Astrocyte (in vitro differentiated cells and primary cell): ENCODE measurements around the gene PNPLA7. TPM values are rescaled to one million over a fixed set of nuclear protein-coding genes. Genes with fewer than 3 reads are reported as not detected.

ENCODE experiments used
- DNase-seq: peaks from one replicate; pipeline ENCODE4 v3.0.0-alpha.2; 2010; ENCODE audit warnings: low read depth
- FAIRE-seq: peaks from 2 replicates; lab custom pipeline; 2011; peaks lifted over from hg19 to GRCh38; lab: Jason Lieb, UNC
- H2AFZ ChIP-seq: 2 replicates; pipeline ENCODE4 v1.6.0; 2012; ENCODE audit warnings: low read depth, low read length, inconsistent platforms
- H3K27ac ChIP-seq: 2 replicates; pipeline ENCODE4 v1.5.1; 2011; ENCODE audit warnings: low read depth, low read length, inconsistent platforms
- H3K27me3 ChIP-seq: 2 replicates; pipeline ENCODE4 v1.6.0; 2011; ENCODE audit warnings: low read length, inconsistent platforms; ENCODE audit not compliant: insufficient read depth
- H3K36me3 ChIP-seq: 2 replicates; pipeline ENCODE4 v1.5.1; 2011; ENCODE audit warnings: low read length, inconsistent platforms; ENCODE audit not compliant: insufficient read depth
- H3K4me1 ChIP-seq: 2 replicates; pipeline ENCODE4 v1.5.1; 2011; ENCODE audit warnings: low read length, inconsistent platforms; ENCODE audit not compliant: insufficient read depth
- H3K4me2 ChIP-seq: 2 replicates; pipeline ENCODE4 v1.6.0; 2012; ENCODE audit warnings: low read length, inconsistent platforms
- H3K4me3 ChIP-seq: 2 replicates; pipeline ENCODE4 v1.5.1; 2011; ENCODE audit warnings: low read depth, mild to moderate bottlenecking, low read length, inconsistent platforms; ENCODE audit not compliant: insufficient read depth
- H3K79me2 ChIP-seq: 2 replicates; pipeline ENCODE4 v1.6.0; 2012; ENCODE audit warnings: mild to moderate bottlenecking, low read length, inconsistent platforms; ENCODE audit not compliant: insufficient read depth
- H3K9ac ChIP-seq: 2 replicates; pipeline ENCODE4 v1.6.0; 2012; ENCODE audit warnings: mild to moderate bottlenecking, low read length, inconsistent platforms
- H3K9me3 ChIP-seq: 2 replicates; pipeline ENCODE4 v1.5.1; 2012; ENCODE audit warnings: low read depth, mild to moderate bottlenecking, low read length, inconsistent platforms; ENCODE audit not compliant: insufficient read depth
- H4K20me1 ChIP-seq: 2 replicates; pipeline ENCODE4 v1.6.0; 2012; ENCODE audit warnings: low read length, inconsistent platforms; ENCODE audit not compliant: insufficient read depth
- H3K27ac Mint-ChIP-seq: one replicate; pipeline ENCODE4 v1.8.0; 2021; ENCODE audit warnings: mild to moderate bottlenecking, mixed read lengths; ENCODE audit not compliant: unreplicated experiment
- H3K27me3 Mint-ChIP-seq: one replicate; pipeline ENCODE4 v1.8.0; 2021; ENCODE audit warnings: low read depth, mixed read lengths; ENCODE audit not compliant: unreplicated experiment
- H3K36me3 Mint-ChIP-seq: one replicate; pipeline ENCODE4 v1.8.0; 2021; ENCODE audit warnings: low read depth, mixed read lengths; ENCODE audit not compliant: unreplicated experiment
- H3K4me1 Mint-ChIP-seq: one replicate; pipeline ENCODE4 v1.8.0; 2021; ENCODE audit warnings: low read depth, mixed read lengths; ENCODE audit not compliant: unreplicated experiment
- H3K4me3 Mint-ChIP-seq: one replicate; pipeline ENCODE4 v1.8.0; 2021; ENCODE audit warnings: mild to moderate bottlenecking, moderate library complexity, mixed read lengths; ENCODE audit not compliant: unreplicated experiment
- H3K9me3 Mint-ChIP-seq: one replicate; pipeline ENCODE4 v1.8.0; 2021; ENCODE audit warnings: mild to moderate bottlenecking, mixed read lengths; ENCODE audit not compliant: unreplicated experiment
- EZH2 ChIP-seq: IDR thresholded peaks from 2 replicates; pipeline ENCODE4 v1.6.1; 2012; ENCODE audit warnings: mild to moderate bottlenecking, low read length, inconsistent platforms; ENCODE audit not compliant: insufficient read depth
- total RNA-seq: library from RNA; stranded (reverse); gene quantifications from 2 replicates; pipeline ENCODE4 v1.2.1, GENCODE V29; 2021
- TF ChIP-seq, protein P1 (sequence below): IDR thresholded peaks from 2 replicates; pipeline ENCODE4 v1.5.1; 2011; ENCODE audit warnings: low read depth, mild to moderate bottlenecking, inconsistent platforms, low read length, moderate library complexity; ENCODE audit not compliant: insufficient read depth

Gene PNPLA7
- total RNA-seq, 1 donor from 2014 or later, result 2.6 TPM

DNA sequence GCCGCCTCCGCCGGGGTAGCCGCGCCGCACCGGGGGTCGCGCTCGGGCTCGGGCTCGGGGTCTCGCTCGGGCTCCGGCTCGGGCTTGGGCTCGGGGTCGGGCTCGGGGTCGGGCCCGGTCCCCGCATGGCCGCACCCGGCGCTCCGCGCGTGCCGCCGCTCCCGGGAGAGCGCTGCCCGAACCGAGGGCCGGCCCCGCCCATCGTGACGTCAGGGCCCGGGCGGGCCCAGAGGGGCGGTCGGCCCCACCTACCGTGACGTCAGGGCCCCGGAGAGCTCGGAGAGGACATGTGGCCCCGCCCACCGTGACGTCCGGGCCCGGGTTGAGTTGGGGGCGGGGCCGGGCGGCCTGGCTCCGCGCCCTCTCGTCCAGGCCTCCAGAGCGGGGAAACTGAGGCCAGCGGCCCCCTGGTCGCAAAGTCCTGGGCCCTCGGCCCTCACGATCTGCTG, 91.0 kb downstream of the PNPLA7 start, which contains the start of gene NSMF:
Gene NSMF, minus strand, starts transcription at position 183 of the 449 bp plus-strand sequence. CDS start 232 bp downstream, outside the sequence.
- H3K27ac ChIP-seq, result peak within 1 kb of the TSS; percentile 48
- H2AFZ ChIP-seq, result peak within 1 kb of the TSS; percentile 88

DNA sequence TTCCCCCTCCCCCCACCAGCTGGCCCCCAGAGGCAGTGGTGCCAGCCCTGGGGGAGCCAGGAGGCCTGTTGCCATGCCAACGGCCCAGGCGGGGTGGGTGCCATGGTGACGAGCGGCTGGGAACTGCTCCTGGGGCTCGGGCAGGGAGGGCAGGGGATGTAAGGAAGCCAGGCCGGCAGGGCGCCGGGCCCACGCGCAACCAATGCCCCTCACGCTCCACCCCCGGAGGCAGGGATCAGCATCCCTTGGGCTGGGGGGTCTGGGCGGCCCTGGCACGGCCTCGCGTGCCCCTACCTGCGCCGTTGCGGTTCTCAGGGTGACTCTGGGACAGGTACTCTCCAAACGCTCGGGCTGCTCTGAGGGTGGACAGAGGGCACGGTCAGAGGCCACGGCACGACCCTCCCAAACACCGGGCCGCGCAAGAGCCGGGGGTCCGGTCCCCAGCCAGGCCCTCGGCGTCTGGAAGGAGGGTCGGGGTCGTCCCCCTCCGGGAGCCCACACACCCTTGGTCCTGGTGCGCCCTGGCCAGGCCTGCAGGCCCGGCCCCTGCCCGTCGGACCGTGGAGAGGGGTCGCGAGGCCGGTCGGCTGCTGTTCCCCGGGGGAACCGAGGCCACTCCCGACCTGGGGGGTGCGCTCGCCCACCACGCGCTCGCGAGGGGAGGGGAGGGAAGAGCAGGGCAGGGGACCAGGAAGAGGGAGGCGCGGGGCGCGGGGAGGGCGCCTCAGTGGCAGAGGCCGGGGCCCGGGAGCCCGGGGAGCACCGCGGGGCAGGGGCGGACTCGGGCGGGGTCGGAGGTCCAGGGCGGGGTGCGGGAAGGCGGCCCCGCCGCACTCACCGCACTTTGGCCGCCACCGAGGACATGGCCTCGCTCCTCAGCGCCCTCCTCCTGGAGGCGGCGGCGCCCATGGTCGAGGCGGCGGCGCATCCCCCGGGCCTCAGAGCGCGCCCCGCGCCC, 91.7 kb downstream of the PNPLA7 start:
- peaks cover 10% of the 10 kb centered on the region for H3K4me1 Mint-ChIP-seq
- peaks cover 6% of the 10 kb centered on the region for H3K36me3 Mint-ChIP-seq
- no peak overlapping the region for H3K27ac Mint-ChIP-seq
- H3K9me3 Mint-ChIP-seq, result no peaks in the 10 kb centered on the region
- Histone ChIP-seq H3K4me2 (peak overlapping the region; percentile 96), H3K4me3 (peak overlapping the region; percentile 67), H3K9ac (peak overlapping the region; percentile 82), H2AFZ (peak overlapping the region; percentile 47), H3K79me2 (no peaks in the 10 kb centered on the region), H3K27ac (no peak overlapping the region), H3K4me1 (peaks cover 48% of the 10 kb centered on the region), H3K9me3 (no peaks in the 10 kb centered on the region), H3K27me3 (no peaks in the 10 kb centered on the region), H3K36me3 (no peaks in the 10 kb centered on the region), H4K20me1 (peaks cover 44% of the 10 kb centered on the region)
- no peak for FAIRE-seq
- TF ChIP-seq, protein P1, sequence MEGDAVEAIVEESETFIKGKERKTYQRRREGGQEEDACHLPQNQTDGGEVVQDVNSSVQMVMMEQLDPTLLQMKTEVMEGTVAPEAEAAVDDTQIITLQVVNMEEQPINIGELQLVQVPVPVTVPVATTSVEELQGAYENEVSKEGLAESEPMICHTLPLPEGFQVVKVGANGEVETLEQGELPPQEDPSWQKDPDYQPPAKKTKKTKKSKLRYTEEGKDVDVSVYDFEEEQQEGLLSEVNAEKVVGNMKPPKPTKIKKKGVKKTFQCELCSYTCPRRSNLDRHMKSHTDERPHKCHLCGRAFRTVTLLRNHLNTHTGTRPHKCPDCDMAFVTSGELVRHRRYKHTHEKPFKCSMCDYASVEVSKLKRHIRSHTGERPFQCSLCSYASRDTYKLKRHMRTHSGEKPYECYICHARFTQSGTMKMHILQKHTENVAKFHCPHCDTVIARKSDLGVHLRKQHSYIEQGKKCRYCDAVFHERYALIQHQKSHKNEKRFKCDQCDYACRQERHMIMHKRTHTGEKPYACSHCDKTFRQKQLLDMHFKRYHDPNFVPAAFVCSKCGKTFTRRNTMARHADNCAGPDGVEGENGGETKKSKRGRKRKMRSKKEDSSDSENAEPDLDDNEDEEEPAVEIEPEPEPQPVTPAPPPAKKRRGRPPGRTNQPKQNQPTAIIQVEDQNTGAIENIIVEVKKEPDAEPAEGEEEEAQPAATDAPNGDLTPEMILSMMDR, result no peak
- TF ChIP-seq EZH2, result no peak
- peak; percentile 8 for DNase-seq
- H3K4me3 Mint-ChIP-seq, result peak overlapping the region; percentile 57
- no peaks in the 10 kb centered on the region for H3K27me3 Mint-ChIP-seq

More for the DNA sequence above, 91.0 kb downstream of the PNPLA7 start, which contains the start of gene NSMF:
- peak within 1 kb of the TSS; percentile 67 for H3K4me3 ChIP-seq
- peak within 1 kb of the TSS; percentile 96 for H3K4me2 ChIP-seq
- peak; percentile 66 for DNase-seq
- Mint-ChIP-seq H3K4me1 (peaks cover 10% of the 10 kb centered on the region), H3K27me3 (no peaks in the 10 kb centered on the region), H3K9me3 (no peaks in the 10 kb centered on the region), H3K36me3 (peaks cover 3% of the 10 kb centered on the region), H3K4me3 (peak within 1 kb of the TSS; percentile 62), H3K27ac (no peak within 1 kb of the TSS)
- peak within 1 kb of the TSS; percentile 82 for H3K9ac ChIP-seq
- peaks cover 48% of the 10 kb centered on the region for H3K4me1 ChIP-seq
- H4K20me1 ChIP-seq, result peaks cover 41% of the 10 kb centered on the region
- H3K79me2 ChIP-seq, result no peaks in the 10 kb centered on the region
- no peak for FAIRE-seq
- H3K36me3 ChIP-seq, result no peaks in the 10 kb centered on the region
- H3K9me3 ChIP-seq, result no peaks in the 10 kb centered on the region
- TF ChIP-seq, protein P1, result no peak
- no peak for TF ChIP-seq EZH2
- no peaks in the 10 kb centered on the region for H3K27me3 ChIP-seq
